ENCODE measurements around the gene ADD3.
"Not testable (repeated sequence)": the region's sequence is repeated elsewhere in the genome, so short reads cannot be mapped to it uniquely, and the experiment has no call there.

The ADD3 gene

GRCh38 chr10:110107887-110108286 lies 100.1 kb downstream of the ADD3 start:
- no peak for TF ChIP-seq TAF1 (IDR thresholded peaks at IDR 0.05; ENCODE audit: low read depth, low read length)
- TF ChIP-seq PAX5 (IDR thresholded peaks at IDR 0.05; ENCODE audit: insufficient read depth, low read length, severe bottlenecking), result no peak
- no peak for TF ChIP-seq POLR2A (IDR thresholded peaks at IDR 0.05; ENCODE audit: low read depth, low read length)
- TF ChIP-seq POU2F2 (IDR thresholded peaks at IDR 0.05; ENCODE audit: low read depth, low read length), result no peak
- no peak for TF ChIP-seq SPI1 (IDR thresholded peaks at IDR 0.05; ENCODE audit: low read depth, low read length)
- TF ChIP-seq POLR2AphosphoS5 (IDR thresholded peaks at IDR 0.05; ENCODE audit: low read depth, low read length), result no peak
- no peak for FAIRE-seq
- DNase-seq (ENCODE audit: insufficient read length, low spot score), result no peak

- DNase-seq (ENCODE audit: insufficient read length, low spot score), result no peak
- TF ChIP-seq POLR2A (IDR thresholded peaks at IDR 0.05; ENCODE audit: low read depth, low read length) (no peak), POLR2AphosphoS5 (IDR thresholded peaks at IDR 0.05; ENCODE audit: low read depth, low read length) (no peak), PAX5 (IDR thresholded peaks at IDR 0.05; ENCODE audit: insufficient read depth, low read length, severe bottlenecking) (no peak), TAF1 (IDR thresholded peaks at IDR 0.05; ENCODE audit: low read depth, low read length) (no peak), SPI1 (IDR thresholded peaks at IDR 0.05; ENCODE audit: low read depth, low read length) (no peak), POU2F2 (IDR thresholded peaks at IDR 0.05; ENCODE audit: low read depth, low read length) (no peak)
- FAIRE-seq, result no peak
Measured at GRCh38 chr10:110109511-110109910, 101.7 kb downstream of the ADD3 start.

- no peak for DNase-seq (ENCODE audit: insufficient read length, low spot score)
- peak; percentile 33 for FAIRE-seq
- TF ChIP-seq SPI1 (IDR thresholded peaks at IDR 0.05; ENCODE audit: low read depth, low read length), result no peak
- no peak for TF ChIP-seq POU2F2 (IDR thresholded peaks at IDR 0.05; ENCODE audit: low read depth, low read length)
- TF ChIP-seq PAX5 (IDR thresholded peaks at IDR 0.05; ENCODE audit: insufficient read depth, low read length, severe bottlenecking), result no peak
- no peak for TF ChIP-seq TAF1 (IDR thresholded peaks at IDR 0.05; ENCODE audit: low read depth, low read length)
Measured at GRCh38 chr10:110110338-110110737, 102.6 kb downstream of the ADD3 start.

GRCh38 chr10:110113670-110114337 lies 106.0 kb downstream of the ADD3 start:
- no peak for DNase-seq (ENCODE audit: insufficient read length, low spot score)
- TF ChIP-seq POLR2AphosphoS5 (IDR thresholded peaks at IDR 0.05; ENCODE audit: low read depth, low read length), result no peak
- TF ChIP-seq SPI1 (IDR thresholded peaks at IDR 0.05; ENCODE audit: low read depth, low read length), result no peak
- no peak for TF ChIP-seq TAF1 (IDR thresholded peaks at IDR 0.05; ENCODE audit: low read depth, low read length)
- TF ChIP-seq POU2F2 (IDR thresholded peaks at IDR 0.05; ENCODE audit: low read depth, low read length), result no peak
- no peak for TF ChIP-seq PAX5 (IDR thresholded peaks at IDR 0.05; ENCODE audit: insufficient read depth, low read length, severe bottlenecking)
- no peak for TF ChIP-seq POLR2A (IDR thresholded peaks at IDR 0.05; ENCODE audit: low read depth, low read length)
- FAIRE-seq, result no peak

- DNase-seq (ENCODE audit: insufficient read length, low spot score); FAIRE-seq: not testable (repeated sequence)
Measured at GRCh38 chr10:110114668-110115067, 106.9 kb downstream of the ADD3 start.

- DNase-seq (ENCODE audit: insufficient read length, low spot score) (no peak), FAIRE-seq (no peak)
- TF ChIP-seq TAF1 (IDR thresholded peaks at IDR 0.05; ENCODE audit: low read depth, low read length), result no peak
- no peak for TF ChIP-seq PAX5 (IDR thresholded peaks at IDR 0.05; ENCODE audit: insufficient read depth, low read length, severe bottlenecking)
- no peak for TF ChIP-seq POLR2A (IDR thresholded peaks at IDR 0.05; ENCODE audit: low read depth, low read length)
- no peak for TF ChIP-seq SPI1 (IDR thresholded peaks at IDR 0.05; ENCODE audit: low read depth, low read length)
- no peak for TF ChIP-seq POLR2AphosphoS5 (IDR thresholded peaks at IDR 0.05; ENCODE audit: low read depth, low read length)
- TF ChIP-seq POU2F2 (IDR thresholded peaks at IDR 0.05; ENCODE audit: low read depth, low read length), result no peak
Measured at GRCh38 chr10:110115784-110116520, 108.2 kb downstream of the ADD3 start.

GRCh38 chr10:110118891-110119621 lies 111.3 kb downstream of the ADD3 start:
- no peak for DNase-seq (ENCODE audit: insufficient read length, low spot score)
- TF ChIP-seq POU2F2 (IDR thresholded peaks at IDR 0.05; ENCODE audit: low read depth, low read length) (no peak), TAF1 (IDR thresholded peaks at IDR 0.05; ENCODE audit: low read depth, low read length) (no peak), POLR2AphosphoS5 (IDR thresholded peaks at IDR 0.05; ENCODE audit: low read depth, low read length) (no peak)
- no peak for FAIRE-seq

GRCh38 chr10:110123594-110123993 lies 115.8 kb downstream of the ADD3 start:
- FAIRE-seq (no peak), DNase-seq (ENCODE audit: insufficient read length, low spot score) (no peak)
- no peak for TF ChIP-seq POLR2AphosphoS5 (IDR thresholded peaks at IDR 0.05; ENCODE audit: low read depth, low read length)
- TF ChIP-seq POLR2A (IDR thresholded peaks at IDR 0.05; ENCODE audit: low read depth, low read length), result no peak
- no peak for TF ChIP-seq TAF1 (IDR thresholded peaks at IDR 0.05; ENCODE audit: low read depth, low read length)
- TF ChIP-seq PAX5 (IDR thresholded peaks at IDR 0.05; ENCODE audit: insufficient read depth, low read length, severe bottlenecking), result no peak
- no peak for TF ChIP-seq POU2F2 (IDR thresholded peaks at IDR 0.05; ENCODE audit: low read depth, low read length)
- TF ChIP-seq SPI1 (IDR thresholded peaks at IDR 0.05; ENCODE audit: low read depth, low read length), result no peak

GRCh38 chr10:110129490-110129889 lies 121.7 kb downstream of the ADD3 start:
- TF ChIP-seq POLR2AphosphoS5 (IDR thresholded peaks at IDR 0.05; ENCODE audit: low read depth, low read length) (no peak), POU2F2 (IDR thresholded peaks at IDR 0.05; ENCODE audit: low read depth, low read length) (no peak), SPI1 (IDR thresholded peaks at IDR 0.05; ENCODE audit: low read depth, low read length) (no peak), POLR2A (IDR thresholded peaks at IDR 0.05; ENCODE audit: low read depth, low read length) (no peak), PAX5 (IDR thresholded peaks at IDR 0.05; ENCODE audit: insufficient read depth, low read length, severe bottlenecking) (no peak), TAF1 (IDR thresholded peaks at IDR 0.05; ENCODE audit: low read depth, low read length) (no peak)
- DNase-seq (ENCODE audit: insufficient read length, low spot score) (no peak), FAIRE-seq (no peak)
